ACHN (cell line): ENCODE data around the gene RCE1.

ENCODE experiments used
- DNase-seq: peaks from one replicate; pipeline ENCODE4 v3.0.0-alpha.2; 2015
- in situ Hi-C: cut with HindIII; loops from 2 replicates; pipeline ENCODE4 v1.10.0; 2017; ENCODE audit warnings: low sequenced_read_pairs, low pct_ligation_motif_present, low pct_unique_long_range_greater_than_20kb

The RCE1 gene

GRCh38 chr11:66864924-66865697, 21.9 kb downstream of the RCE1 start:
- no peak for DNase-seq
- in situ Hi-C loops, result no loop called here

- in situ Hi-C loops, result no loop called here
These were observed 22.8 kb downstream of the RCE1 start for GRCh38 chr11:66866007-66866406.

GRCh38 chr11:66866511-66866986, 23.3 kb downstream of the RCE1 start:
- in situ Hi-C loops, result no loop called here
- DNase-seq, result no peak

More at GRCh38 chr11:66866007-66866406, 22.8 kb downstream of the RCE1 start:
- DNase-seq, result no peak

- in situ Hi-C loops, result no loop called here
These were observed 24.3 kb downstream of the RCE1 start for GRCh38 chr11:66867425-66868040.

GRCh38 chr11:66868082-66868725, 25.0 kb downstream of the RCE1 start:
- in situ Hi-C loops, result no loop called here
- DNase-seq, result no peak

More at GRCh38 chr11:66867425-66868040, 24.3 kb downstream of the RCE1 start:
- no peak for DNase-seq

GRCh38 chr11:66868726-66869566, 25.7 kb downstream of the RCE1 start:
- peak; percentile 67 for DNase-seq
- in situ Hi-C loops, result no loop called here

- in situ Hi-C loops, result no loop called here
These were observed 26.3 kb downstream of the RCE1 start for GRCh38 chr11:66869567-66869870.

GRCh38 chr11:66870131-66870530, 26.9 kb downstream of the RCE1 start:
- no peak for DNase-seq
- in situ Hi-C loops, result no loop called here

More at GRCh38 chr11:66869567-66869870, 26.3 kb downstream of the RCE1 start:
- no peak for DNase-seq

- in situ Hi-C loops, result no loop called here
- DNase-seq, result no peak
These were observed 27.6 kb downstream of the RCE1 start for GRCh38 chr11:66870616-66871520.

GRCh38 chr11:66871521-66871901, 28.3 kb downstream of the RCE1 start:
- DNase-seq, result no peak
- in situ Hi-C loops, result no loop called here

GRCh38 chr11:66874232-66874631, 31.0 kb downstream of the RCE1 start:
- in situ Hi-C loops, result no loop called here
- DNase-seq, result no peak

GRCh38 chr11:66875378-66875777, 32.1 kb downstream of the RCE1 start:
- no peak for DNase-seq
- in situ Hi-C loops, result no loop called here

- in situ Hi-C loops, result no loop called here
- no peak for DNase-seq
These were observed 34.5 kb downstream of the RCE1 start for GRCh38 chr11:66877588-66878385.

- DNase-seq, result no peak
These were observed 35.2 kb downstream of the RCE1 start for GRCh38 chr11:66878474-66878873.

GRCh38 chr11:66879000-66879399, 35.8 kb downstream of the RCE1 start:
- DNase-seq, result no peak
- in situ Hi-C loops, result no loop called here

More at GRCh38 chr11:66878474-66878873, 35.2 kb downstream of the RCE1 start:
- in situ Hi-C loops, result no loop called here

GRCh38 chr11:66879583-66879982, 36.3 kb downstream of the RCE1 start:
- in situ Hi-C loops, result no loop called here
- no peak for DNase-seq

GRCh38 chr11:66879999-66880398, 36.8 kb downstream of the RCE1 start:
- no peak for DNase-seq
- in situ Hi-C loops, result no loop called here
